ENCODE results near the gene ACKR2. TPM values are rescaled to one million over a fixed set of nuclear protein-coding genes. Genes with fewer than 3 reads are reported as not detected.

The ACKR2 gene
- total and polyA plus RNA-seq, 2 of the 13 experiments (the other 11 are each of a cell fraction or from before 2014, with no cell fraction given), result 1.1 to 1.9 TPM

DNA sequence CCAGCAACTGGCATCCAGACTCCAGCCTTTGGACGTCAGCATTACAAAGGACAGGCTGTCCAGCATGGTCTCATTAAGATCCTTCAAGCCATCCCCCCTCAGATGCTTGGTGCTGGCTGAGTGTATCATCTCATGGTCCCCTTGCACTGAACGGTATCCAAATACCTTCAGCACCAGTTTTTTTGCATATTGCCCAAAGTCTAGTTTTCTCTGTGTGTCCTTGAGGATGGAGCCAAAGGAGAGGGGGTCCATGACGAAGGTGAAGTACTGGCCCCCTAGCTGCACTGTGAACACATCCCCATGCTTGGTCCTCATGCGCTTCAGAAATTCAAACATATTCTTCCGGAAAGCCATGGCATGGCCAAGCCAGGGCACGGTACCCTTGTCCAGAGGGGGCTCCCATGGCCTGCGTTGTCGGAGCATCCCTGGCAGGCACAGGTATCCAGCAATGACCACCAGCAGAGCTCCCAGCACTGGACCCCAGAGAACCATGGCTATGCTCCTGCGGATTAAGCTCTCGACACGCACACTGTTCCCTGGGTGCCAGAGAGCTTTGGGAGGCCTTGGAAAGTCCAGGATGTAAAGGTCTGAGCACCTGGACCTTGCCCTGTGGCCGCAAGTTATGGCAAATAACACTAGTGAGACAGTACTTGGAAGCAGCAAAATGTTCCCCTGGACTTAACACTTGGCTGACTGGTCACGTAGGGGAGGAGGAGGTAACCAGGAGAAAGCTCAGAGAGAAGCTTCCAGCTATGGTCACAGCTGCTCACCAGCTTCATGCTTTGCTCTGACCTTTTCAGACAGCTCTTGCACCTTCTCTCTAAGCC, 66.3 kb downstream of the ACKR2 start, which contains the start of gene CYP8B1 (continued):
- TF ChIP-seq ZNF441 (CRISPR knock-in tag; IDR thresholded peaks at IDR 0.05; ENCODE audit: borderline replicate concordance) (peak; percentile 65; the same call in 1 of the 2 replicates), PLRG1 (conservative IDR thresholded peaks at IDR 0.05) (no peak), RFX1 (IDR thresholded peaks at IDR 0.05) (no peak), SMC3 (IDR thresholded peaks at IDR 0.05; ENCODE audit: low read length) (no peak), LCORL (IDR thresholded peaks at IDR 0.05) (no peak), LCORL (CRISPR knock-in tag; IDR thresholded peaks at IDR 0.05) (peak; percentile 84), ZNF343 (CRISPR knock-in tag; IDR thresholded peaks at IDR 0.05) (no peak), ZMYM3 (CRISPR knock-in tag; IDR thresholded peaks at IDR 0.05) (peak; percentile 88), ZBTB7B (CRISPR knock-in tag; IDR thresholded peaks at IDR 0.05) (peak; percentile 76), ZFP36L2 (CRISPR knock-in tag; IDR thresholded peaks at IDR 0.05) (0 out of 2 replicates have a peak, but pooled peaks have one; percentile 44), SNAI1 (CRISPR knock-in tag; IDR thresholded peaks at IDR 0.05; ENCODE audit: borderline replicate concordance) (no peak), ZNF451 (CRISPR knock-in tag; IDR thresholded peaks at IDR 0.05) (no peak), ZNF546 (CRISPR knock-in tag; conservative IDR thresholded peaks at IDR 0.05) (no peak), ZFY (CRISPR knock-in tag; IDR thresholded peaks at IDR 0.05) (no peak), SMARCE1 (IDR thresholded peaks at IDR 0.05; ENCODE audit: borderline replicate concordance) (no peak), RFX5 (IDR thresholded peaks at IDR 0.05; ENCODE audit: low read depth, low read length) (no peak; the same call in 1 of the 2 replicates)
- TF ChIP-seq, protein P1, sequence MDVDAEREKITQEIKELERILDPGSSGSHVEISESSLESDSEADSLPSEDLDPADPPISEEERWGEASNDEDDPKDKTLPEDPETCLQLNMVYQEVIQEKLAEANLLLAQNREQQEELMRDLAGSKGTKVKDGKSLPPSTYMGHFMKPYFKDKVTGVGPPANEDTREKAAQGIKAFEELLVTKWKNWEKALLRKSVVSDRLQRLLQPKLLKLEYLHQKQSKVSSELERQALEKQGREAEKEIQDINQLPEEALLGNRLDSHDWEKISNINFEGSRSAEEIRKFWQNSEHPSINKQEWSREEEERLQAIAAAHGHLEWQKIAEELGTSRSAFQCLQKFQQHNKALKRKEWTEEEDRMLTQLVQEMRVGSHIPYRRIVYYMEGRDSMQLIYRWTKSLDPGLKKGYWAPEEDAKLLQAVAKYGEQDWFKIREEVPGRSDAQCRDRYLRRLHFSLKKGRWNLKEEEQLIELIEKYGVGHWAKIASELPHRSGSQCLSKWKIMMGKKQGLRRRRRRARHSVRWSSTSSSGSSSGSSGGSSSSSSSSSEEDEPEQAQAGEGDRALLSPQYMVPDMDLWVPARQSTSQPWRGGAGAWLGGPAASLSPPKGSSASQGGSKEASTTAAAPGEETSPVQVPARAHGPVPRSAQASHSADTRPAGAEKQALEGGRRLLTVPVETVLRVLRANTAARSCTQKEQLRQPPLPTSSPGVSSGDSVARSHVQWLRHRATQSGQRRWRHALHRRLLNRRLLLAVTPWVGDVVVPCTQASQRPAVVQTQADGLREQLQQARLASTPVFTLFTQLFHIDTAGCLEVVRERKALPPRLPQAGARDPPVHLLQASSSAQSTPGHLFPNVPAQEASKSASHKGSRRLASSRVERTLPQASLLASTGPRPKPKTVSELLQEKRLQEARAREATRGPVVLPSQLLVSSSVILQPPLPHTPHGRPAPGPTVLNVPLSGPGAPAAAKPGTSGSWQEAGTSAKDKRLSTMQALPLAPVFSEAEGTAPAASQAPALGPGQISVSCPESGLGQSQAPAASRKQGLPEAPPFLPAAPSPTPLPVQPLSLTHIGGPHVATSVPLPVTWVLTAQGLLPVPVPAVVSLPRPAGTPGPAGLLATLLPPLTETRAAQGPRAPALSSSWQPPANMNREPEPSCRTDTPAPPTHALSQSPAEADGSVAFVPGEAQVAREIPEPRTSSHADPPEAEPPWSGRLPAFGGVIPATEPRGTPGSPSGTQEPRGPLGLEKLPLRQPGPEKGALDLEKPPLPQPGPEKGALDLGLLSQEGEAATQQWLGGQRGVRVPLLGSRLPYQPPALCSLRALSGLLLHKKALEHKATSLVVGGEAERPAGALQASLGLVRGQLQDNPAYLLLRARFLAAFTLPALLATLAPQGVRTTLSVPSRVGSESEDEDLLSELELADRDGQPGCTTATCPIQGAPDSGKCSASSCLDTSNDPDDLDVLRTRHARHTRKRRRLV (CRISPR knock-in tag; IDR thresholded peaks at IDR 0.05), result 0 out of 2 replicates have a peak, but pooled peaks have one; percentile 31
- TF ChIP-seq, protein P2, sequence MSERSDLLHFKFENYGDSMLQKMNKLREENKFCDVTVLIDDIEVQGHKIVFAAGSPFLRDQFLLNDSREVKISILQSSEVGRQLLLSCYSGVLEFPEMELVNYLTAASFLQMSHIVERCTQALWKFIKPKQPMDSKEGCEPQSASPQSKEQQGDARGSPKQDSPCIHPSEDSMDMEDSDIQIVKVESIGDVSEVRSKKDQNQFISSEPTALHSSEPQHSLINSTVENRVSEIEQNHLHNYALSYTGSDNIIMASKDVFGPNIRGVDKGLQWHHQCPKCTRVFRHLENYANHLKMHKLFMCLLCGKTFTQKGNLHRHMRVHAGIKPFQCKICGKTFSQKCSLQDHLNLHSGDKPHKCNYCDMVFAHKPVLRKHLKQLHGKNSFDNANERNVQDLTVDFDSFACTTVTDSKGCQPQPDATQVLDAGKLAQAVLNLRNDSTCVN (CRISPR knock-in tag; IDR thresholded peaks at IDR 0.05; ENCODE audit: borderline replicate concordance), result peak; percentile 85; the same call in 1 of the 2 replicates
- TF ChIP-seq, protein P3, sequence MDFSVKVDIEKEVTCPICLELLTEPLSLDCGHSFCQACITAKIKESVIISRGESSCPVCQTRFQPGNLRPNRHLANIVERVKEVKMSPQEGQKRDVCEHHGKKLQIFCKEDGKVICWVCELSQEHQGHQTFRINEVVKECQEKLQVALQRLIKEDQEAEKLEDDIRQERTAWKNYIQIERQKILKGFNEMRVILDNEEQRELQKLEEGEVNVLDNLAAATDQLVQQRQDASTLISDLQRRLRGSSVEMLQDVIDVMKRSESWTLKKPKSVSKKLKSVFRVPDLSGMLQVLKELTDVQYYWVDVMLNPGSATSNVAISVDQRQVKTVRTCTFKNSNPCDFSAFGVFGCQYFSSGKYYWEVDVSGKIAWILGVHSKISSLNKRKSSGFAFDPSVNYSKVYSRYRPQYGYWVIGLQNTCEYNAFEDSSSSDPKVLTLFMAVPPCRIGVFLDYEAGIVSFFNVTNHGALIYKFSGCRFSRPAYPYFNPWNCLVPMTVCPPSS (IDR thresholded peaks at IDR 0.05), result no peak
- TF ChIP-seq, protein P4, sequence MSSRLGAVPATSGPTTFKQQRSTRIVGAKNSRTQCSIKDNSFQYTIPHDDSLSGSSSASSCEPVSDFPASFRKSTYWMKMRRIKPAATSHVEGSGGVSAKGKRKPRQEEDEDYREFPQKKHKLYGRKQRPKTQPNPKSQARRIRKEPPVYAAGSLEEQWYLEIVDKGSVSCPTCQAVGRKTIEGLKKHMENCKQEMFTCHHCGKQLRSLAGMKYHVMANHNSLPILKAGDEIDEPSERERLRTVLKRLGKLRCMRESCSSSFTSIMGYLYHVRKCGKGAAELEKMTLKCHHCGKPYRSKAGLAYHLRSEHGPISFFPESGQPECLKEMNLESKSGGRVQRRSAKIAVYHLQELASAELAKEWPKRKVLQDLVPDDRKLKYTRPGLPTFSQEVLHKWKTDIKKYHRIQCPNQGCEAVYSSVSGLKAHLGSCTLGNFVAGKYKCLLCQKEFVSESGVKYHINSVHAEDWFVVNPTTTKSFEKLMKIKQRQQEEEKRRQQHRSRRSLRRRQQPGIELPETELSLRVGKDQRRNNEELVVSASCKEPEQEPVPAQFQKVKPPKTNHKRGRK (CRISPR knock-in tag; IDR thresholded peaks at IDR 0.05), result no peak
- TF ChIP-seq, protein P5, sequence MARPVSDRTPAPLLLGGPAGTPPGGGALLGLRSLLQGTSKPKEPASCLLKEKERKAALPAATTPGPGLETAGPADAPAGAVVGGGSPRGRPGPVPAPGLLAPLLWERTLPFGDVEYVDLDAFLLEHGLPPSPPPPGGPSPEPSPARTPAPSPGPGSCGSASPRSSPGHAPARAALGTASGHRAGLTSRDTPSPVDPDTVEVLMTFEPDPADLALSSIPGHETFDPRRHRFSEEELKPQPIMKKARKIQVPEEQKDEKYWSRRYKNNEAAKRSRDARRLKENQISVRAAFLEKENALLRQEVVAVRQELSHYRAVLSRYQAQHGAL (CRISPR knock-in tag; IDR thresholded peaks at IDR 0.05; ENCODE audit: not compliant biosample characterization), result no peak
